ENCODE measurements around the gene CTNNA2.

CTNNA2 gene

GRCh38 chr2:79874015-79874414, 361.2 kb downstream of the CTNNA2 start:
- no peak for DNase-seq (ENCODE audit: low read depth)
- no peak for TF ChIP-seq CTCF (conservative IDR thresholded peaks at IDR 0.05; ENCODE audit: control insufficient read depth, insufficient read depth, low read depth, low read length)
- no peak overlapping the region for H3K4me3 ChIP-seq (ENCODE audit: control insufficient read depth, low read depth, low read length)

GRCh38 chr2:79876430-79876829, 363.6 kb downstream of the CTNNA2 start:
- H3K4me3 ChIP-seq (ENCODE audit: control insufficient read depth, low read depth, low read length): no peak overlapping the region
- TF ChIP-seq CTCF (conservative IDR thresholded peaks at IDR 0.05; ENCODE audit: control insufficient read depth, insufficient read depth, low read depth, low read length): peak; percentile 22
- DNase-seq (ENCODE audit: low read depth): peak; percentile 7

GRCh38 chr2:79882548-79882947, 369.7 kb downstream of the CTNNA2 start:
- DNase-seq (ENCODE audit: low read depth): no peak
- no peak overlapping the region for H3K4me3 ChIP-seq (ENCODE audit: control insufficient read depth, low read depth, low read length)
- no peak for TF ChIP-seq CTCF (conservative IDR thresholded peaks at IDR 0.05; ENCODE audit: control insufficient read depth, insufficient read depth, low read depth, low read length)

- no peak overlapping the region for H3K4me3 ChIP-seq (ENCODE audit: control insufficient read depth, low read depth, low read length)
- peak; percentile 71 for DNase-seq (ENCODE audit: low read depth)
- TF ChIP-seq CTCF (conservative IDR thresholded peaks at IDR 0.05; ENCODE audit: control insufficient read depth, insufficient read depth, low read depth, low read length): peak; percentile 64
Observed at GRCh38 chr2:79887747-79888374, 375.0 kb downstream of the CTNNA2 start.

- DNase-seq (ENCODE audit: low read depth): no peak
- no peak for TF ChIP-seq CTCF (conservative IDR thresholded peaks at IDR 0.05; ENCODE audit: control insufficient read depth, insufficient read depth, low read depth, low read length)
- H3K4me3 ChIP-seq (ENCODE audit: control insufficient read depth, low read depth, low read length): no peak overlapping the region
Observed at GRCh38 chr2:79892123-79892522, 379.3 kb downstream of the CTNNA2 start.

GRCh38 chr2:79899196-79899595, 386.3 kb downstream of the CTNNA2 start:
- TF ChIP-seq CTCF (conservative IDR thresholded peaks at IDR 0.05; ENCODE audit: control insufficient read depth, insufficient read depth, low read depth, low read length): no peak
- DNase-seq (ENCODE audit: low read depth): no peak
- H3K4me3 ChIP-seq (ENCODE audit: control insufficient read depth, low read depth, low read length): no peak overlapping the region

GRCh38 chr2:79901161-79901560, 388.3 kb downstream of the CTNNA2 start:
- no peak overlapping the region for H3K4me3 ChIP-seq (ENCODE audit: control insufficient read depth, low read depth, low read length)
- TF ChIP-seq CTCF (conservative IDR thresholded peaks at IDR 0.05; ENCODE audit: control insufficient read depth, insufficient read depth, low read depth, low read length): no peak
- no peak for DNase-seq (ENCODE audit: low read depth)

All from fibroblast of mammary gland (primary cell).